GM12864 (cell line): Measurements from ENCODE around the gene IL34.

Source experiments
- DNase-seq: peaks from one replicate; pipeline ENCODE4 v3.0.0-alpha.2; 2011; ENCODE audit warnings: low read depth
- H3K4me3 ChIP-seq: 2 replicates; pipeline ENCODE4 v1.5.1; 2011; ENCODE audit warnings: mild to moderate bottlenecking, low read depth, low read length, control low read depth
- CTCF ChIP-seq: IDR thresholded peaks from 2 replicates; pipeline ENCODE4 v1.5.1; 2011; ENCODE audit warnings: low read depth, mild to moderate bottlenecking, moderate library complexity, low read length, control low read depth, inconsistent platforms; ENCODE audit errors: missing control alignments

Gene IL34

GRCh38 chr16:70653809-70654771 lies 7.7 kb downstream of the IL34 start:
- peak; percentile 78 for TF ChIP-seq CTCF
- DNase-seq = peak; percentile 35
- no peak overlapping the region for H3K4me3 ChIP-seq

- no peak overlapping the region for H3K4me3 ChIP-seq
- TF ChIP-seq CTCF = no peak
These were observed 9.8 kb downstream of the IL34 start for GRCh38 chr16:70656065-70656711.

GRCh38 chr16:70656712-70657263 lies 10.4 kb downstream of the IL34 start:
- TF ChIP-seq CTCF = no peak
- DNase-seq = no peak
- H3K4me3 ChIP-seq = no peak overlapping the region

More at GRCh38 chr16:70656065-70656711, 9.8 kb downstream of the IL34 start:
- no peak for DNase-seq

- H3K4me3 ChIP-seq = no peak overlapping the region
- no peak for TF ChIP-seq CTCF
- DNase-seq = no peak
These were observed 11.6 kb downstream of the IL34 start for GRCh38 chr16:70657956-70658355.

GRCh38 chr16:70658921-70659320 lies 12.6 kb downstream of the IL34 start:
- DNase-seq = no peak
- H3K4me3 ChIP-seq = no peak overlapping the region
- no peak for TF ChIP-seq CTCF

GRCh38 chr16:70659546-70659945 lies 13.2 kb downstream of the IL34 start:
- no peak overlapping the region for H3K4me3 ChIP-seq
- DNase-seq = no peak
- no peak for TF ChIP-seq CTCF
